ENCODE measurements around the gene ITGAD. TPM values are rescaled to one million over a fixed set of nuclear protein-coding genes. Genes with fewer than 3 reads are reported as not detected.
"Not testable (repeated sequence)": the region's sequence is repeated elsewhere in the genome, so short reads cannot be mapped to it uniquely, and the experiment has no call there.

The ITGAD gene
- polyA plus RNA-seq, 1 of the 3 experiments (the other 2 are of a cell fraction), result not detected

DNA sequence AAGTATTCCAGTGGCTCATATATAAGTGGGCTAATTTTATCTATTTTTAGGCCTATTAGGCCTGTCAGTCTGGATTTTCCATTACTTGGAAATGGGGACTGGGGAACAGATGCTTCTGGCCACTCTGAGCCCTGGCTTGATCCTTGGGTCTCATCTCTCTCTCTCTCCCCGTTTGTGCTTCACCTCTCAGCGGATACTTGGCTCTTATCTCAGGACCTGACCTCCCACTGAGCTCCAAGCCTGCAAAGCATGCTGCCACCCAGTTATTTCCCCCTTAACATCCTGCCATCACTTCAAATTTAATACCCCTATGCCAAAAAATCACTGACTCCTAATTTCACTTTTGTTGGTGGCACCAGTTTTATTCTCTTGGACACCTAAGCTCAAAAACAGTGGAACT, 45.3 kb downstream of the ITGAD start:
- Histone ChIP-seq H3K9me2 (no peaks in the 10 kb centered on the region), H3K36me3 (replicated peaks in 1 of 2; ENCODE audit: control insufficient read depth in 1 of 2, insufficient read depth in 2 of 2, low read length in 1 of 2) (no peaks in the 10 kb centered on the region), H3K4me3 (ENCODE audit: low read depth in 2 of 2, low read length in 1 of 2) (no peak overlapping the region), H3K4me1 (ENCODE audit: control insufficient read depth in 1 of 2, insufficient read depth in 2 of 2, low read depth in 1 of 2, low read length in 1 of 2) (peaks cover 0 to 5% of the 10 kb centered on the region in 2 experiments; a peak in 1 of 4 replicates), H3F3A (replicated peaks; ENCODE audit: insufficient read depth) (peaks cover 24% of the 10 kb centered on the region), H3K27ac (ENCODE audit: low read depth in 2 of 2, low read length in 1 of 2) (no peak overlapping the region), H3K4me2 (no peak overlapping the region), H3K27me3 (ENCODE audit: insufficient read depth) (no peaks in the 10 kb centered on the region), H3K9me3 (no peaks in the 10 kb centered on the region), H2AFZ (ENCODE audit: low read depth) (no peak overlapping the region), H3K79me2 (ENCODE audit: insufficient read depth) (no peaks in the 10 kb centered on the region), H3K9ac (no peak overlapping the region), H4K20me1 (ENCODE audit: insufficient read depth) (no peaks in the 10 kb centered on the region)
- no peak for TF ChIP-seq RAD21 (IDR thresholded peaks at IDR 0.05; ENCODE audit: low read length)
- no peak for TF ChIP-seq CHD2 (IDR thresholded peaks at IDR 0.05; ENCODE audit: low read length, partially characterized antibody)
- TF ChIP-seq POLR2AphosphoS5 (IDR thresholded peaks at IDR 0.05; ENCODE audit: low read depth, low read length), result no peak
- TF ChIP-seq SIN3A (IDR thresholded peaks at IDR 0.05; ENCODE audit: borderline replicate concordance, low read depth, low read length), result no peak
- TF ChIP-seq SMC3 (IDR thresholded peaks at IDR 0.05; ENCODE audit: low read depth, low read length), result no peak
- TF ChIP-seq, protein P1, sequence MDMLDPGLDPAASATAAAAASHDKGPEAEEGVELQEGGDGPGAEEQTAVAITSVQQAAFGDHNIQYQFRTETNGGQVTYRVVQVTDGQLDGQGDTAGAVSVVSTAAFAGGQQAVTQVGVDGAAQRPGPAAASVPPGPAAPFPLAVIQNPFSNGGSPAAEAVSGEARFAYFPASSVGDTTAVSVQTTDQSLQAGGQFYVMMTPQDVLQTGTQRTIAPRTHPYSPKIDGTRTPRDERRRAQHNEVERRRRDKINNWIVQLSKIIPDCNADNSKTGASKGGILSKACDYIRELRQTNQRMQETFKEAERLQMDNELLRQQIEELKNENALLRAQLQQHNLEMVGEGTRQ (IDR thresholded peaks at IDR 0.05; ENCODE audit: borderline replicate concordance, low read depth, low read length), result no peak
- ChIA-PET POLR2A (no interaction called here), CTCF (interaction anchor here (1.2 to 3.2 kb wide), 2 partner anchors 9 to 99 kb away, joined by 3 to 13 read pairs; partner anchors contain the start of gene COX6A2)
- no peak for DNase-seq
- 71% methylated on average over 2 of the region's 2 CpGs for WGBS (ENCODE audit: low lambda C conversion rate)

DNA sequence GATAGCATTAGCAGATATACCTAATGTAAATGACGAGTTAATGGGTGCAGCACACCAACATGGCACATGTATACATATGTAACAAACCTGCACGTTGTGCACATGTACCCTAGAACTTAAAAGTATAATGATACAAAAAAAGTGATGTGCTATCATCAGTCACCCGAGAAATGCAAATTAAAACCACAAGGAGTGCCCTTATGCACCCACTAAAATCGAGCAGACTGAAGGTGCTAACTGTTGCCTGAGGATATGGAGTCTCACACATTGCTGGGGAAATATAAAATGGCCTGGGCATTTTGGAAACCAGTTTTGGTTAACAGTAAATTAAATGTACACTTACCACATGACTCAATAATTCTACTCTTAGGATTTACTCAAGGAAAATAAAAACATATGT, 45.9 kb downstream of the ITGAD start:
- H3K36me3 ChIP-seq (replicated peaks in 1 of 2; ENCODE audit: control insufficient read depth in 1 of 2, insufficient read depth in 2 of 2, low read length in 1 of 2); H3K4me2 ChIP-seq; H2AFZ ChIP-seq (ENCODE audit: low read depth); H3K9me2 ChIP-seq; H3K9me3 ChIP-seq; H3K27me3 ChIP-seq (ENCODE audit: insufficient read depth); DNase-seq; H3K4me3 ChIP-seq (ENCODE audit: low read depth in 2 of 2, low read length in 1 of 2); H3K79me2 ChIP-seq (ENCODE audit: insufficient read depth); H3K27ac ChIP-seq (ENCODE audit: low read depth in 2 of 2, low read length in 1 of 2); H3K4me1 ChIP-seq (ENCODE audit: control insufficient read depth in 1 of 2, insufficient read depth in 2 of 2, low read depth in 1 of 2, low read length in 1 of 2); POLR2A ChIA-PET; H3K9ac ChIP-seq; H4K20me1 ChIP-seq (ENCODE audit: insufficient read depth): not testable (repeated sequence)
- CTCF ChIA-PET, result interaction anchor here (1.2 to 3.9 kb wide), 4 partner anchors 10 to 296 kb away, joined by 3 to 33 read pairs (median 8); partner anchors contain the start of gene COX6A2
- WGBS (ENCODE audit: low lambda C conversion rate), result 60% methylated on average over 4 of the region's 4 CpGs
- peaks cover 24% of the 10 kb centered on the region for H3F3A ChIP-seq (replicated peaks; ENCODE audit: insufficient read depth)

DNA sequence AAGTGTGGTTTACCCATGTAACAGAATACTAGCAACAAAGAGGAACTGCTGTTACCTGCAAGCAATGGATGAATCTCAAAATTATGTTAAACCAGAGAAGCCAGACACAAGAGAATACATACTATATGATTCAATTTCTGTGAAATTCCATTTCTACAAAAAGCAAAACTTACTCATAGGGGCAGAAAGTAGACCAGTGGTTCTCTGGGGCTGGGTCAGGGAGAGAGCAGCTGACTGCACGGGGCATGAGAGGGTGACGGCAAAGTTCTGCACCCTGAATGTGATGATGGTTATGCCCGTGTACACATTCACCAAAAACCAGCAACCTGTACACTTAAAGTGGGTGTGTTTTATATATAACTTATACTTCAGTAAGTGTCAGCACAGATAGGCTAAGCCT, 46.4 kb downstream of the ITGAD start:
- no peaks in the 10 kb centered on the region for H4K20me1 ChIP-seq (ENCODE audit: insufficient read depth)
- CTCF ChIA-PET, result interaction anchor here (1.2 to 3.9 kb wide), 4 partner anchors 10 to 297 kb away, joined by 3 to 33 read pairs (median 8); partner anchors contain the start of gene COX6A2
- H3K4me3 ChIP-seq (ENCODE audit: low read depth in 2 of 2, low read length in 1 of 2), result no peak overlapping the region
- H2AFZ ChIP-seq (ENCODE audit: low read depth), result no peak overlapping the region
- H3F3A ChIP-seq (replicated peaks; ENCODE audit: insufficient read depth), result peaks cover 24% of the 10 kb centered on the region
- H3K9me2 ChIP-seq, result no peaks in the 10 kb centered on the region
- H3K27me3 ChIP-seq (ENCODE audit: insufficient read depth), result no peaks in the 10 kb centered on the region
- H3K9ac ChIP-seq, result no peak overlapping the region
- POLR2A ChIA-PET, result no interaction called here
- no peak for DNase-seq
- H3K4me1 ChIP-seq (ENCODE audit: control insufficient read depth in 1 of 2, insufficient read depth in 2 of 2, low read depth in 1 of 2, low read length in 1 of 2), result peaks cover 0 to 5% of the 10 kb centered on the region in 2 experiments; a peak in 1 of 4 replicates
- no peaks in the 10 kb centered on the region for H3K9me3 ChIP-seq
- no peak overlapping the region for H3K4me2 ChIP-seq
- no peaks in the 10 kb centered on the region for H3K36me3 ChIP-seq (replicated peaks in 1 of 2; ENCODE audit: control insufficient read depth in 1 of 2, insufficient read depth in 2 of 2, low read length in 1 of 2)
- H3K79me2 ChIP-seq (ENCODE audit: insufficient read depth), result no peaks in the 10 kb centered on the region
- 88% methylated on average over 3 of the region's 3 CpGs for WGBS (ENCODE audit: low lambda C conversion rate)
- H3K27ac ChIP-seq (ENCODE audit: low read depth in 2 of 2, low read length in 1 of 2), result no peak overlapping the region
- TF ChIP-seq MEF2A (IDR thresholded peaks at IDR 0.05; ENCODE audit: borderline replicate concordance, low read depth) (no peak), POLR2AphosphoS5 (IDR thresholded peaks at IDR 0.05; ENCODE audit: low read depth, low read length) (no peak), NFIC (IDR thresholded peaks at IDR 0.05; ENCODE audit: borderline replicate concordance) (no peak), TEAD4 (IDR thresholded peaks at IDR 0.05; ENCODE audit: borderline replicate concordance, insufficient read depth) (no peak), FOXJ3 (CRISPR knock-in tag; IDR thresholded peaks at IDR 0.05) (no peak), EZH2phosphoT487 (IDR thresholded peaks at IDR 0.05; ENCODE audit: borderline replicate concordance, low read depth) (no peak)
- TF ChIP-seq, protein P2, sequence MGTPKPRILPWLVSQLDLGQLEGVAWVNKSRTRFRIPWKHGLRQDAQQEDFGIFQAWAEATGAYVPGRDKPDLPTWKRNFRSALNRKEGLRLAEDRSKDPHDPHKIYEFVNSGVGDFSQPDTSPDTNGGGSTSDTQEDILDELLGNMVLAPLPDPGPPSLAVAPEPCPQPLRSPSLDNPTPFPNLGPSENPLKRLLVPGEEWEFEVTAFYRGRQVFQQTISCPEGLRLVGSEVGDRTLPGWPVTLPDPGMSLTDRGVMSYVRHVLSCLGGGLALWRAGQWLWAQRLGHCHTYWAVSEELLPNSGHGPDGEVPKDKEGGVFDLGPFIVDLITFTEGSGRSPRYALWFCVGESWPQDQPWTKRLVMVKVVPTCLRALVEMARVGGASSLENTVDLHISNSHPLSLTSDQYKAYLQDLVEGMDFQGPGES (IDR thresholded peaks at IDR 0.05; ENCODE audit: low read depth, low read length), result no peak
- TF ChIP-seq, protein P3, sequence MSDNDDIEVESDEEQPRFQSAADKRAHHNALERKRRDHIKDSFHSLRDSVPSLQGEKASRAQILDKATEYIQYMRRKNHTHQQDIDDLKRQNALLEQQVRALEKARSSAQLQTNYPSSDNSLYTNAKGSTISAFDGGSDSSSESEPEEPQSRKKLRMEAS (IDR thresholded peaks at IDR 0.05; ENCODE audit: low read depth), result no peak
- TF ChIP-seq, protein P4, sequence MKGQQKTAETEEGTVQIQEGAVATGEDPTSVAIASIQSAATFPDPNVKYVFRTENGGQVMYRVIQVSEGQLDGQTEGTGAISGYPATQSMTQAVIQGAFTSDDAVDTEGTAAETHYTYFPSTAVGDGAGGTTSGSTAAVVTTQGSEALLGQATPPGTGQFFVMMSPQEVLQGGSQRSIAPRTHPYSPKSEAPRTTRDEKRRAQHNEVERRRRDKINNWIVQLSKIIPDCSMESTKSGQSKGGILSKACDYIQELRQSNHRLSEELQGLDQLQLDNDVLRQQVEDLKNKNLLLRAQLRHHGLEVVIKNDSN (IDR thresholded peaks at IDR 0.05; ENCODE audit: borderline replicate concordance, low read depth), result no peak
- TF ChIP-seq, protein P5, sequence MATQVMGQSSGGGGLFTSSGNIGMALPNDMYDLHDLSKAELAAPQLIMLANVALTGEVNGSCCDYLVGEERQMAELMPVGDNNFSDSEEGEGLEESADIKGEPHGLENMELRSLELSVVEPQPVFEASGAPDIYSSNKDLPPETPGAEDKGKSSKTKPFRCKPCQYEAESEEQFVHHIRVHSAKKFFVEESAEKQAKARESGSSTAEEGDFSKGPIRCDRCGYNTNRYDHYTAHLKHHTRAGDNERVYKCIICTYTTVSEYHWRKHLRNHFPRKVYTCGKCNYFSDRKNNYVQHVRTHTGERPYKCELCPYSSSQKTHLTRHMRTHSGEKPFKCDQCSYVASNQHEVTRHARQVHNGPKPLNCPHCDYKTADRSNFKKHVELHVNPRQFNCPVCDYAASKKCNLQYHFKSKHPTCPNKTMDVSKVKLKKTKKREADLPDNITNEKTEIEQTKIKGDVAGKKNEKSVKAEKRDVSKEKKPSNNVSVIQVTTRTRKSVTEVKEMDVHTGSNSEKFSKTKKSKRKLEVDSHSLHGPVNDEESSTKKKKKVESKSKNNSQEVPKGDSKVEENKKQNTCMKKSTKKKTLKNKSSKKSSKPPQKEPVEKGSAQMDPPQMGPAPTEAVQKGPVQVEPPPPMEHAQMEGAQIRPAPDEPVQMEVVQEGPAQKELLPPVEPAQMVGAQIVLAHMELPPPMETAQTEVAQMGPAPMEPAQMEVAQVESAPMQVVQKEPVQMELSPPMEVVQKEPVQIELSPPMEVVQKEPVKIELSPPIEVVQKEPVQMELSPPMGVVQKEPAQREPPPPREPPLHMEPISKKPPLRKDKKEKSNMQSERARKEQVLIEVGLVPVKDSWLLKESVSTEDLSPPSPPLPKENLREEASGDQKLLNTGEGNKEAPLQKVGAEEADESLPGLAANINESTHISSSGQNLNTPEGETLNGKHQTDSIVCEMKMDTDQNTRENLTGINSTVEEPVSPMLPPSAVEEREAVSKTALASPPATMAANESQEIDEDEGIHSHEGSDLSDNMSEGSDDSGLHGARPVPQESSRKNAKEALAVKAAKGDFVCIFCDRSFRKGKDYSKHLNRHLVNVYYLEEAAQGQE (IDR thresholded peaks at IDR 0.05; ENCODE audit: low read depth, low read length), result no peak

All from SK-N-SH (cell line).